Glutamatergic neuron (in vitro differentiated cells): ENCODE results near the gene CDH4. TPM values are rescaled to one million over a fixed set of nuclear protein-coding genes. Genes with fewer than 3 reads are reported as not detected.
A peak's percentile ranks its signal among the peaks of the same experiment; 100 is the strongest.

Experiments
- DNase-seq: peaks from one replicate; pipeline ENCODE4 v3.0.0; 2022
- H3K27ac Mint-ChIP-seq: one replicate; pipeline ENCODE4 v1.8.0; 2020; ENCODE audit warnings: mild to moderate bottlenecking, mixed read lengths, inconsistent platforms; ENCODE audit not compliant: unreplicated experiment
- H3K27me3 Mint-ChIP-seq: one replicate; pipeline ENCODE4 v1.8.0; 2020; ENCODE audit warnings: mild to moderate bottlenecking, moderate library complexity, mixed read lengths, inconsistent platforms; ENCODE audit not compliant: unreplicated experiment
- H3K36me3 Mint-ChIP-seq: one replicate; pipeline ENCODE4 v1.8.0; 2020; ENCODE audit warnings: mild to moderate bottlenecking, mixed read lengths, inconsistent platforms; ENCODE audit not compliant: unreplicated experiment
- H3K4me1 Mint-ChIP-seq: one replicate; pipeline ENCODE4 v1.8.0; 2020; ENCODE audit warnings: mild to moderate bottlenecking, low read depth, mixed read lengths, inconsistent platforms; ENCODE audit not compliant: unreplicated experiment
- H3K4me3 Mint-ChIP-seq: one replicate; pipeline ENCODE4 v1.8.0; 2020; ENCODE audit warnings: mild to moderate bottlenecking, mixed read lengths, inconsistent platforms; ENCODE audit not compliant: unreplicated experiment
- H3K9me3 Mint-ChIP-seq: one replicate; pipeline ENCODE4 v1.8.0; 2020; ENCODE audit warnings: mild to moderate bottlenecking, moderate library complexity, mixed read lengths, inconsistent platforms; ENCODE audit not compliant: unreplicated experiment
- CTCF ChIP-seq: fragments of 200-600 bp; sonication (generic); IDR thresholded peaks from one replicate; pipeline ENCODE4 v1.5.0; 2021; ENCODE audit not compliant: partially characterized antibody, unreplicated experiment
- total RNA-seq: library from RNA; stranded (reverse); fragmentation: NEBNext Ultra II Directional; extraction: Animal tissue kit (Norgen Biotek cat#: 25700); gene quantifications from one replicate; pipeline ENCODE4 v1.2.1, GENCODE V29; 2021; ENCODE audit not compliant: unreplicated experiment

CDH4 gene
- total RNA-seq, 1 donor from 2014 or later = 1.2 TPM

DNA sequence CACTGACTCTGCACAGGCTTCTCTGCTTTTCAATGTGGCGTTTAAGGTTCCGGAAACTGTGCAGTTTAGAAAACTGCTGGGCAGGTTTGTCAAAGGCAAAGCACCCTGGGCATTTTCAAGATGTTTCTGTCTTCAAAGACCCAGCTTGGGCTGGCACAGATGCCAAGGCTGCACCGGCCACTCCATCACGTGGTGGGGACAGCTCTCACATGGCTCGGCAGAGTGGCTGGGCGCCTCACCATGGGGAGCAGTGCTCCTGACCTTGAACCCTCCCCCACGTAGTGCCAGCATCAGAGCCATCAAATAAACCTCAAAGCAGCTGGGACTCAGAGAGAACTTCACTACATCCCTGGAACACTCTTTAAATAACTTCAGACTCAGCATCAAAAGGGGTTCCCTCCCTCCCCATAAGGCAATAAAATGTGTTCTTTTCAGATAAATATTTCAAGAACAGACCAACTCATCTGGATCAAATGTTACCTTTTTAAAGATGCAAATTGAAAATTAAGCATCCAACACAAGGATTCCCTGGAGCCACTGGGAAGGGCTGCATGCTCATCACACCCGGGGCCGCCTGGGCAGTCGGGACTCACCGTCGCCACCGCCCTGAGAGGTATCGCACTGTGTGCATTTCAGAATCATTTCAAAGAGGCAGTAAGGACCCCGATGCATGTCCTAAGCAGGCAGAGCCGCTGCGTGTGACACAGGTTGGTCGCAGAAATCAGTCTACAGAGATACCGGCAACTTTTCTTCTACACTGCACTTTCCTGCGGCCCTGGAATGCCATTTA is 157.1 kb downstream of the CDH4 start:
- Mint-ChIP-seq H3K9me3 (peaks cover 25% of the 10 kb centered on the region), H3K4me1 (peaks cover 10% of the 10 kb centered on the region), H3K4me3 (no peak overlapping the region), H3K27ac (peak overlapping the region; percentile 12), H3K36me3 (peaks cover 17% of the 10 kb centered on the region), H3K27me3 (peaks cover 26% of the 10 kb centered on the region)
- DNase-seq = no peak
- TF ChIP-seq CTCF = no peak

GRCh38 chr20:61411743-61412142 is 159.7 kb downstream of the CDH4 start:
- Mint-ChIP-seq H3K4me3 (no peak overlapping the region), H3K27ac (no peak overlapping the region), H3K36me3 (peaks cover 8% of the 10 kb centered on the region), H3K9me3 (peaks cover 11% of the 10 kb centered on the region), H3K4me1 (peaks cover 2% of the 10 kb centered on the region), H3K27me3 (peaks cover 13% of the 10 kb centered on the region)
- DNase-seq = no peak
- TF ChIP-seq CTCF = no peak

DNA sequence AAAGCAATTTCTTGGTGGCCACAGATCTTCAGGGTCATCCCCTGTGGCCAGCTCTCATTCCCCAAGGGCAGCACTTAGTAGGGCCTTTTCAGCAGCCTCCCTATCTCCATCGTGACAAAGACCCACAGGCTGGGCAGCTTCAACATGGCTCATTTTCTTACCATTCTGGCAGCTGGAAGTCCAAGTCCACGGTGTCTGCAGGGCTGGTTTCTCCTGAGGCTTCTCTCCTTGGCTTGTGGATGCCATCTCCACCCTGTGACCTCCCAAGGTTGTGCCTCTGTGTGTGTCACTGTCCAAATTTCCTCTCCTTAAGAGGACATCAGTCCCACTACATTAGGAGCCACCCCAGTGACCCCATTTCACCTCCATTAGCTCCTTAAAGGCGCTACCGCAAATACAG is 161.7 kb downstream of the CDH4 start:
- TF ChIP-seq CTCF = no peak
- Mint-ChIP-seq H3K4me1 (no peaks in the 10 kb centered on the region), H3K36me3 (no peaks in the 10 kb centered on the region), H3K27me3 (no peaks in the 10 kb centered on the region), H3K9me3 (no peaks in the 10 kb centered on the region), H3K27ac (no peak overlapping the region), H3K4me3 (no peak overlapping the region)
- no peak for DNase-seq

DNA sequence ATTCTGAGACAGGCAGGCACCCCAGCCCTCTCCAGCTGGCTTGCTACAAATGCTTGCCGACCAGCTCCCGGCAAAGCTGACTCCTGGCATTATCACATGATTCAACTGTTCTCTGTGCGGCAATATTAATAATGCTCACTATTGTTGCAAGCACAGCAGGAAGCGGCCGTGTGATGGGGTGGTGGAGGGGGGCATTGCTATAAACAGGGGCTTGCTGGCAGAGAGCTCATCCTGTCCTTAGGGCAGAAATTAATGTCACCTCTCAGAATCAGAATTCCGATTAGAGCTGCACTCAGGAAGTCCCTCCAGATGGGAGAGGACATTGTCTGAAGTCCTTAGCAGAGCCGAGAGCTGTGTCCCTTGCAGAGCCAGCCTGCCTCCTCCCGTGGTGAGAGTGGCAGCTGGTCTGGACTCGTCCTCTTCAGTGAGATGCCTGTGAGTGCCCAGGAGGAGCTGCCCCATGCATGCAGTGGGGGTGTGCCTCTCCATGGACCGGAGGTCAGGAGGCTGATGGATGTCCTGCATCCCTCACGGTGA is 162.5 kb downstream of the CDH4 start:
- Mint-ChIP-seq H3K27me3 (no peaks in the 10 kb centered on the region), H3K4me3 (no peak overlapping the region), H3K36me3 (no peaks in the 10 kb centered on the region), H3K9me3 (no peaks in the 10 kb centered on the region), H3K27ac (no peak overlapping the region), H3K4me1 (no peaks in the 10 kb centered on the region)
- no peak for TF ChIP-seq CTCF
- DNase-seq = no peak

- Mint-ChIP-seq H3K9me3 (no peaks in the 10 kb centered on the region), H3K36me3 (no peaks in the 10 kb centered on the region)
- no peak for DNase-seq
Observed at GRCh38 chr20:61416546-61416945, 164.5 kb downstream of the CDH4 start.

More at GRCh38 chr20:61416546-61416945, 164.5 kb downstream of the CDH4 start:
- no peak overlapping the region for H3K27ac Mint-ChIP-seq
- no peak for TF ChIP-seq CTCF
- H3K27me3 Mint-ChIP-seq = peaks cover 3% of the 10 kb centered on the region
- no peaks in the 10 kb centered on the region for H3K4me1 Mint-ChIP-seq
- no peak overlapping the region for H3K4me3 Mint-ChIP-seq
